ENCODE results near the gene ZC3H18. TPM values are rescaled to one million over a fixed set of nuclear protein-coding genes. Genes with fewer than 3 reads are reported as not detected.

Gene ZC3H18
- total and polyA plus RNA-seq, 10 of the 15 experiments (the other 5 are each of a cell fraction or from before 2014, with no cell fraction given): 1.0 to 58.3 (median 22.4) TPM

- TF ChIP-seq PKNOX1 (IDR thresholded peaks at IDR 0.05) (no peak), ZBTB40 (IDR thresholded peaks at IDR 0.05; ENCODE audit: borderline replicate concordance) (no peak), IKZF2 (IDR thresholded peaks at IDR 0.05) (no peak), SIX5 (IDR thresholded peaks at IDR 0.05; ENCODE audit: low read depth, low read length, severe bottlenecking) (no peak), NBN (IDR thresholded peaks at IDR 0.05) (no peak), IRF5 (IDR thresholded peaks at IDR 0.05; ENCODE audit: borderline replicate concordance) (no peak), PAX5 (IDR thresholded peaks at IDR 0.05; ENCODE audit: borderline replicate concordance, low read depth, low read length) (no peak), TCF12 (IDR thresholded peaks at IDR 0.05; ENCODE audit: low read depth, low read length) (no peak), IKZF1 (conservative IDR thresholded peaks at IDR 0.05) (no peak)
Observed at GRCh38 chr16:88629835-88630234, 59.6 kb downstream of the ZC3H18 start (continued).

Data from GM12878 (cell line).